HPDE6-E6E7 (cell line): Measurements from ENCODE around the gene KIAA0930.

Experiments used
- DNase-seq: peaks from one replicate; pipeline ENCODE4 v3.0.0; 2011; ENCODE audit warnings: missing footprints; ENCODE audit errors: extremely low spot score

The KIAA0930 gene

DNA sequence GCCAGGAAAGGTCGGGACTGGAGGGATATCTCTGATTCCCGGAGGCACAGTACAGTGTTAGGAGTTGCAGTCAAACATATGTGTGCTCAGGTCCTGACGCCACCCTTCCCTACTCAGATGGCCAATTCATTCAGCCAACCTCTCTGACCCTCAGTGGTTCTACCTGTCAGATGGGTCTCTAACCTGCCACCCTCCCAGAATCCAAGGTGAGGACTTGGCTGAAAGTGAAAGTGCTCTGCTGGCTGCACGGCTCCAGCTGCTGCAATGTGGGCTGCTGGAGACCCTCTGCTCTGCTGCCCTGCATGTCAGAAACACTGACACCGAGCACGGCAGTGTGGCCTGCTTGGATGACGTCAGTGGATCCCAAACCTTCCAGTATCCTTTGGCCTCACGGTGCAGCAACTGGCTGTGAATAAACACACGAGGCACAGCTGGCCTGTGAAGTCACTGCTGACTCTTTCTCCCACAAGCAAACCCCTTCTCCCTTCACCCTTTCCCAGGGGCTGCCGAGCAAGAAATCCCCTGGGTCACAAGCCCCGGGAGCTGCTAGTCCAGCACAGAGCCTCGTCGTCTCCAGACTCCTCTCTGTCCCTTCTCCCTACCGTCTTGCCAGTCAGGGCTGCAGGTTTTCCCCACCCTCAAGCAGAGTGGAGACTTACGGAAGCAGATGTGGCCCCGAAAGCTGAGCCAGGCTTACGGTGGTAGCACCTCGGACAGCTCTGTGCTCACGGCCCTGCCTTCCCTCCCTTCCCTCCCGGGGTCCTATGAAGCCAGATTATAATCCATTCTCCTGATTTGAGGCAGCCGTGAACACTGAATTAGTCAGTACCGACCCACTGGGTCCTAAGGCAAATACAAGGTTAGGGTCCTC, 24.3 kb downstream of the KIAA0930 start:
- no peak for DNase-seq

DNA sequence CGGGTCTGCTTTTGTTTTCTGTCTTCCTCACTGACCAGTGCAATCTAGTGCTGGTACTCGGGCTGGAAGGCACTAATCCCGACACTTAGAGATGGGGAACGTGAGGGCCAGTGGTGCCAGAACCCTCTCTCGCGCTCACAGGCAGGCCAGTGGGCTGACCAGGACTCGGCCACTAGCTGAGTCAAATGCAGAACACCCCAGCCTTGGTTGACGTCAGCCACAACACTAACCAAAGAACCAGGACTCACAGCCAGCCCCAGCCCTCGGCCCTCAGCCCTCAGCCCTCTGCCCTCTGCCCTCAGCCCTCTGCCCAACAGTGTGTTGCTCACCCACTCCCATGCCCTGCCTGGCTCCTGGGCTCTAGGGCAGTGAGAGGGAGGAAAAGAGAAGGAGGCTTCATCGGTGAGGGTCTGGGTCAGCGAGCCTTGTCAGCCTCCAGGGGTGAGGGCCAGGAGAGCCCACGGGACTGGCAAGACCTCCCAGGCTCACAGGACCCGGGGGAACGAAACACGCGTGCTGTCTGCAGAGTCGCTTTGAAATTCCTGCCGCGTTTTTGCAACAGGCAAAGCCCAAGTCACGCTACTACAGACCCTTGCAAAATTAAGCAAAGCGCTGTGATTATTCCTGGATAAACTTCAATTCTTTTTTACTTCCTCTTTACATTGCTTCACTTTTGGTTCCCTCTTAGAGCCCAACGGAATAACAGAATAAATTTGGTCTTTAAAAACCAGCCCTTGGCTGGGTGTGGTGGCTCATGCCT, 27.5 kb downstream of the KIAA0930 start:
- peak; percentile 9 for DNase-seq

DNA sequence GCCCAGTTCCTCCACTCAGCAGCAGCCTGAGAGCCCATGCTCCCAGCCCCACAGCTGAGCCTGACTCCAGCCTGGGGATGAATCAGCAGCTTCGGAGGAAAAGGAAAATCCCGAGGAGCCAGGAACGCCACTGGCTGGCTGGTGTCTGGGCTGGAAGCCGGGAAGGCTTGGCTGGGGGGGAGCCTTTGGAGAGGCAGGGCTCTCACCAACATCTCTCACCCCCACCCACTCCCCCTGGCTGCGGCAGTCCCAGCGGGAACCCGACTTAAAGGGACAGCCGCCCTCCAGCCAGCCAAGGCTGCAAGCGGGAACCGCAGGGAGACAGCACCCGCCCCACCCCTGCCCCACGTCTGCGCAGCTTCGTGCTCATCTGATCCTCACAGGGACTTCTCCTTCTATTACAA, 28.4 kb downstream of the KIAA0930 start:
- no peak for DNase-seq

DNA sequence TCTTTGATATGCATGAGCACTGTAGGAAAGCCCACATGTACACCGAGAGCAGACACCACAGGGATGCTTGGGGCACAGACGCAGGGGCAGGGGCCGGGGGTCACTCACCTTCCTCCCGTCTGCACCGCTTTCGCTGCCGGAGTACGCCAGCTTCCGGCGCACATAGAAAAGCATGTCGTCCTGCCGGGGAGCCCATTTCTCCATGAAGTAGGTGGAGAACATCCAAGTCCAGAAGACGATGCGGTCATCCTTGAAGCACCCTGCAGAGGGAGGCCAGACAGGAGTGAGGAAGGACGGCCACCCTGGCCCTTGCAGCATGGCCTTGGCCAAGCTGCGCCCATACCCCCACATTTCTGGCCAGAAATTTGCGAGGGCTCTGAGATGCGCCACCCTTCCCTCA, 28.8 kb downstream of the KIAA0930 start:
- DNase-seq: no peak

DNA sequence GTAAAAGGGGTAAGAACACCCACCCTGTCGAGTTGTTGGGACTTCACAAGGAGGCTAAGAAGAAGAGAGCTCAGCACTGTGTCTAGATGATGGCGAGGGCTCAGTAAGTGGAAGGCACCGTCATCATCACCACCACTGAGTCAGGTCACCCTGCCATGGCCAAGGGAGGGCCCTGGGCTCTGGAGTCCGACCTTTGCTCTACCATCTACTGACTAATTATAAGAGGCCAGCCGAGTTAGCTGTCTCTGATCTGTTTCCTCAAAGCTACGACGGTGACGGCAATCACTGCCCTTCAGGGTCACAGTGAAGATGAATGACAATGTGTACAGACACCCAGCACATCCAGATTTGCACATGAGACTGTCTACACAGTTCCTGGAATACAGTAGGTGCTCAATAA, 29.3 kb downstream of the KIAA0930 start:
- no peak for DNase-seq

DNA sequence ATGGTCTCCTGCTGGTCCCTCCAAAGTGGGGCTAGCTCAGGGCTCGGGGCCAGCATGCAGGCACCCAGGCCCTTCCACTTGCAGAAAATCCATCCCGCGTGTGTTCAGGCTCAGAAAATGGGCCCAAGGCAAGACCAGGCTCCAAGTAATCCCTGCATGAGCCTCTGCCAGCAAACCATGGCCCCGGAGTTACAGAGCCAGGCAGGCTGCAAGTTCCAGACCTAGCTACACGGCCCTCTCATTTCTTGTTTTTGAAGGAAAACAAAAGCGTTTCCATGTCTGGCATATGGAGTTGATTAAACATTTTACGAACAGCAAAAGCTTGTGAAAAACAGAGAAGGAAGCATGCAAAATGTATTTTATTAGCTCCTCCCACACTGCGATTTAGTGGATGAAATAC, 29.7 kb downstream of the KIAA0930 start:
- DNase-seq: no peak

DNA sequence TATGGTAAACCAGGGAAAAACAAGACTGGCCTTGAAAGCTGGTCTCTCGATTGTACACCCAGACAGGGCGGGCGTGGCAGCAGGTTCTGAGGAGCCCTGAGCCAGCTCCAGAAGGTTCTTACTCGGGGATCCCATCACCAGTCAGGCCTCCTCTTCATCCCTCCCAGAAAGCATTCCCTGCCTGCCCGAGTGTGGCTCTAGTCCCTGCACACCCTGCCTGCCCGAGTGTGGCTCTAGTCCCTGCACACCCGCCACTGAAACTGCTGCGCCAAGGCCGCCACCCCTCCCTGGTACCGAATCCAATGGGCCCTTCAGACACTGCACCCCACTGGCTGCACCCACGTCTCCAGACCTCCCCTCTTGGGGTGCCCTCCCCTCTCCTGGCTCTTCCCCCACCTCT, 30.1 kb downstream of the KIAA0930 start:
- DNase-seq: no peak

DNA sequence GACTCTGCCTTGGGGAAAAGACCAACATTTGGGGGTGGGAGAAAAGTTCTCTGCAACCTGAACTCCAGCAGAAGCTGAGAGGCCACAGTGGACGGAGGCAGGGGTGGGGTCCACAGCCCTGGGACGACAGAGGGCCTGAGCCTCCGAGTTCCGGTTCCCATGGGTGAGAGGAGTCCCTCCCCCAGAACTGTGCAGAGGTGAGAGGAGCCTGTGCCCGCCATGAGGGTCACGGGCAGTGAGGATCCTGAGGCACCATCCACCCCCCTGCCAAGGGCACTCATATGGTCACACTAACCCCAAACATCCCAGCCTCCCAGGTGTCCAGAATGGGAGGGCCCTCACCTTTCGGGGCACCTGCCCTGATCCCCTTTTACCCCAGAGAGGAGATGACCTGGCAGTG, 30.5 kb downstream of the KIAA0930 start:
- DNase-seq: no peak

DNA sequence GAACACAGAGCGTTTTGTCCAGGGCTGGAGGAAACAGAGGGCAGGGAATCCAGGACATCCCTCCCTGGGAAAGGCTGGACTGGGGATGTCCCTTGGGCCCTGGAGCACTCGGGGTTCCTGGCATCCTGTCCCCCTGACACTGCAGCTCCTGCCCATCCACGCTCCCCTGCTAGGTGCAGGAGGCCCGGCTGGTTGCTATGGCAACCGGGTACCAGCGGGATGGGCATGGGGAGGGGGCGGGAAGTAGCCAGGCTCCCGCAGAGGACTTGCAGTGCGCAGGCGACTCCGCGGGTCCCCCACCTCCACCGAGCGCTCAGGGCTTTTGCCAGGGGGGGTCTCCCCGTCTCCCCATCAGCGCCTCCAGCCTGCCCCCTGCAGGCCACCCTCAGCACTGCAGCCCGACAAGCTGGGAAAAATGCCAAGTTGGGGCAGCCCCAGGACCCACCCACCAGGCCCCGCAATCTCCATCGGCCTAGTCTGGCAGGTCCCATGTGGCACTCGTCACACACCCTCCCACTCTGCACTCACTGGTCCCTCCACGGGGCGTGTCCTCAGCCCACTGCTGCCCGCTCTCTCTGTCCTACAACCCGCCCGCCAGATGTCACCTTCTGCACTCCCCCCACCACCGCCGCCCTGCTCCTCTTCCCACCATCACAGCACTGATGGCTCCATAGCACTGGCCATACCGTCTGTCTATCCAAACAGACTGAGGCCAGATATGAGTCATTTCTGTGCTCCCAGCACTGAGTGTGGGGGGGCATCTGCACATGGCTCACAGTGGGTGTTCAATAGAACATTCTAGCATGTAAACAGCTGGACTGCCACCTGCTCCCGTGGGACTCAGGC, 31.5 kb downstream of the KIAA0930 start:
- DNase-seq: no peak

DNA sequence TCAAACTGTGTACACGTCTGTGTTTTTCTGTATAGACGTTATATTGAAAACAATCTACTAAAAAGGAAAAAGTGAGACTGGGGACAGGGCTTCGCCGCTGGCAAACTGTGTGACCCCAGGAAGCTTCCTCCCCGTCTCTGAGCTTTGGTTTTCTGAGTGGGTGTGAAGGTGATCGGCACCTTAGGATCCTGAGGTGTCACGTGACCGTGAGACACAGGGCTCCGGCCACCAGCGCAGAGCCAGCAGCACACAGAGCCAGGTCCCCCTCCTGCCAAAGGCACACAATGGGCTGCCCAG, 32.0 kb downstream of the KIAA0930 start:
- DNase-seq: no peak

DNA sequence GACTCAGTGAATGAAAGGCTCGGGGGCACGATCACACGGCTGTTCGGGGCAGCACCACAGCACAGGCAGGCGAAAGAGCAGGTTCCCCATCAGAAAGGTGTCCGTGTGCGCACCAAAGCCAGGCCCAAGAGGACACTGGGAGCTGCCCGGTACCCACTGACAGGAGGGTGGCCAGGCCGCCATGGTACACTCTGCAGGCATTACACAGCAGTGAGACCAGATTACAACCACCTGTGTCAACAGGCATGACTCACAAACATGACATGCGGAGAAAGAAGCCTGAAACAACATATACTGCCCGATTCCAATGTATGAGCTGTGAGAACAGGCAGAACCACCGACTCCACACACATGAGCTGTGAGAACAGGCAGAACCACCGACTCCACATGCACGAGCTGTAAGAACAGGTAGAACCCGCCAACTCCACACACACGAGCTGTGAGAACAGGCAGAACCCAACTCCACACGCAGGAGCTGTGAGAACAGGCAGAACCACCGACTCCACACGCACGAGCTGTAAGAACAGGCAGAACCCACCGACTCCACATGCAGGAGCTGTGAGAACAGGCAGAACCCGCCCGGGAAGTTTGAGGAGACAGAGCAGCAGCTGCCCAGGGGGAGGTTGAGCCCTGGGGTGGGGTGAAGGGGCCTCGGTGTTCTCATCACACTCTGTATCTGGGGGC, 32.6 kb downstream of the KIAA0930 start:
- no peak for DNase-seq

DNA sequence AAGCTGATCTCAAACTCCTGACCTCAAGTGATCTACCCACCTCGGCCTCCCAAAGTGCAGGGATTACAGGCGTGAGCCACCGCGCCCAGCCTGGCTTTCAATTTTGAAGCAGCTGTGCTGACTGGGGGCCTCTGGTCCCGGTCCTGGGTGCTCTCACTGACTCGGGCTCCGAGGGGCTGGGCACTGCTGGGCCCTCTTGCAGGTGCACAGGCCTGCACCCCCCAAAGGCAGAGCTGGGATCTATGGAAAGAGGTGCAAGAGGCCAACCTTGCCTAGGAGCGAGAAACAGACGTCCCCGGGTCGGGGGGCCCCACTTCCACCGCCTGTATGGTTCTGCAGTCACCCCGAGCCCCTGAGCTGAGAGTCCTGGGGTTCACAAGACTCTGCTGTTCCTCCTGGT, 33.2 kb downstream of the KIAA0930 start:
- no peak for DNase-seq

DNA sequence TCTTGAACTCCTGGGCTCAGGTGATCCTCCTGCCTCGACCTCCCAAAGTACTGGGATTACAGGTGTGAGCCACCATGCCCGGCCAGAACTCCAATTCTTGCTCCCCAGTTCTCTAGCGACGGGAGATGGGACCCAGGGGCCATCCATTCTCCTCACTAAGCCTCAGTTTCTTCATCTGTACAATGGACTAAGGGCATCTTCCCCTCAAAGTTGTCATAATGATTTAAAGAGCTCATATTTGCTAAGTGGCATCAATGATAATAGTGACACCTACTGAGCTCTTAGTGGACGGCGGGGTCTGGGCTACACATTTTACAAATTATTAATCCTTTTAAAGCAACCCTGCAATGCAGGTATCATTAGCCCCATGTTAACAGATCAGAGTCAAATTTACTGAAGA, 34.5 kb downstream of the KIAA0930 start:
- DNase-seq: no peak

DNA sequence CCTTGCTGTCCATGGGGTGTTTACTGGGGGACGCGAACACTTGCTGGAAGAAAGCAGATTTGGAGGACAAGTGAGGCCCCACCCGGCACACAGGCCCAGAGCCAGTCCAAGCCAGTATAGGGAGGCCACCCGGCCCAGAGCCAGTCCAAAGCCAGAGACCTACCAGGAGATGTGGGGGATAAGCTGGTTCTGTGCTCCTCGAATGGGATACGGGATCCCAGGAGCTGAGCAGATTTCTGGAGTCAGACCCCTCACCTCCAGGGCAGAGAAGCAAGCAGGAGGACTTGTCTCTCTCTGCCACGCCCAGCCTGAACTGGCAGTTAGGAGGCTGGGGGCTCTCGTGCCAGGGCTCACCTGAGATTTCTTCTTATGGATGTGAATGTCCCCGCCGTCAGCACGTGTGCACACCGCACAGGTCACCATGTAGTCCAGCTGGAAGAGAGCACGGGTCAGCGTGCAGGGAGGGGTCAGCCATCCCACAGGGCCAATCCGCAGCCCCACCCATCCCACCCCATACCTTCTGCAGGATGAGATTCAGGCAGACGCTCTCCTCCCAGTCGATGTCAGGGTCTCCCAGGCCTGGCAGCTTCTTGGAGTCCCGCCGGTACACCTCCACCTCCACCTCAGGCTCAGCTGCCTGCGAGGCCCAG, 35.3 kb downstream of the KIAA0930 start:
- no peak for DNase-seq

DNA sequence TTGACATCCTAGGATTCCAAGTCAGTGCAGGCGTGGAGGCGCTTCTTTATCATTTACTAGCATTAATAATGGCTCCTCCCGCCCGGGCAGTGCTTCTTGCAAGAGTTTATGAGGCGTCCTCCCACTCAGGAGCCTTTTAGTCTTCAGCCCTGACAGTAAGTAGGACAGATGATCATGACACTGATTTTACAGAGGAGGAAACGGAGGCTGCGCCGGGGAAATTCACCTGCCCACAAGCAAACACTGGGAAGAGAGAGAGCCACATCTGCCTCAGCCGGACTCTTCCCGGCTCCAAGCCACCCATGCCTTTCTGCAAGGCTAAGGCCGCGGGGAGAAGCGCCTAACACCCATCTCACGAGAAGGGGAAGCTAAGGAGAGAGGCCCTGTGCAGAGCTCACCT, 35.9 kb downstream of the KIAA0930 start:
- DNase-seq: no peak

DNA sequence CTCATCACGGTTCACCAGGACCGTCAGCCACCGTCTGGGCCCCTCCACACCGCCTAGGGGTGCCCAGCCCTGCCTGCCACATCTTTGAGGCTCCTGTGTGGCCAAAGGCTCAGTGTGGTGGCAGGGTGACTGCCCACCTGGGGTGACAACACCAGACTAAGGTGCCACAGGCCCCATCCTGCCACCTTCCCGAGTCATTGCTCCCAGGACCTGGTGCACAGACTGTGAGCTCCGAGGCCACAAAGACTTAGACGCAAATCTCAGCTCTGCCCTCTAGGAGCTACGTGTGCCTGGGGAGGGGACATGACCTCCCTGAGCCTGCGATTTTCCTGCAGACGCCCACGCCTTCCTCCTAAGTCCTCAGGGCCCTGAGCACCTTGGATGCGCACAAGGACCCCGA, 36.5 kb downstream of the KIAA0930 start:
- no peak for DNase-seq

DNA sequence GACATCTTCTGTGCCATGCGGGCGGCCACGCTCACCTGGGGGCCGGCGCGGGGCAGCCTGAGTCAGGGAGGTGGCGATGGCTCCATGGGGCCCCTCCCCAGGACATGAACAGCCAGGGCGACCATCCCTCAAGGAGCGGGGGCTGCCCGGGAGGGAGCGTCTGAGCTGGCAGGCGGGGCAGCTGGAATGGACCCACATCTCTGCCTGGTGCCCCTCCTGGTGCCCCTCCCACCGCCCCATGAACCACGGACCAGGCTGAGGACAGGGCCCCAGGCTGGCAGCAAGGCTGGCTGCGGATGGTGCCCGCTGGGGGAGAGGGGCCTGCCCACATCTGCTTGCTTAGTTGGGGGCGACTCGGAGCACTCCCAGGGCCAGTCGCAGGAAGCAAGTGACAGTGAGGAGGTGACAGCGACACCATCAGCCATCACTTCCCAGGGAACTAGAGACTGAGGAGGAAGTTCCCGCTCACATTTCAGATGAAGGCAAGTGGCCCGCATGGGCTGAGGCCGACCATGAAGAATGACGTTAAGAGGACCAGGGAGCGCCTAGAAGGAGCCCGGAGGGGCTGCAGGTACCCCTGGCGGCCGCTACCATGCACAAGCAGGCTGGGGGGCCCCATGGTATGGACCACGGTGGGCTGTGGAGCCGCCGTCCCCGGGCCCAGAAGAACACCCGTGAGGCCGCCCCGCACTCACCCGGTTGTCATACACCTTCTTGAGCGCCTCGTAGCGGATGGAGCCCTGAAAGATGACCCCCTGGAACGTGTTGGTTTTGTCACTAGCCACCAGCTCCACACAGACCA, 37.3 kb downstream of the KIAA0930 start:
- DNase-seq: no peak

DNA sequence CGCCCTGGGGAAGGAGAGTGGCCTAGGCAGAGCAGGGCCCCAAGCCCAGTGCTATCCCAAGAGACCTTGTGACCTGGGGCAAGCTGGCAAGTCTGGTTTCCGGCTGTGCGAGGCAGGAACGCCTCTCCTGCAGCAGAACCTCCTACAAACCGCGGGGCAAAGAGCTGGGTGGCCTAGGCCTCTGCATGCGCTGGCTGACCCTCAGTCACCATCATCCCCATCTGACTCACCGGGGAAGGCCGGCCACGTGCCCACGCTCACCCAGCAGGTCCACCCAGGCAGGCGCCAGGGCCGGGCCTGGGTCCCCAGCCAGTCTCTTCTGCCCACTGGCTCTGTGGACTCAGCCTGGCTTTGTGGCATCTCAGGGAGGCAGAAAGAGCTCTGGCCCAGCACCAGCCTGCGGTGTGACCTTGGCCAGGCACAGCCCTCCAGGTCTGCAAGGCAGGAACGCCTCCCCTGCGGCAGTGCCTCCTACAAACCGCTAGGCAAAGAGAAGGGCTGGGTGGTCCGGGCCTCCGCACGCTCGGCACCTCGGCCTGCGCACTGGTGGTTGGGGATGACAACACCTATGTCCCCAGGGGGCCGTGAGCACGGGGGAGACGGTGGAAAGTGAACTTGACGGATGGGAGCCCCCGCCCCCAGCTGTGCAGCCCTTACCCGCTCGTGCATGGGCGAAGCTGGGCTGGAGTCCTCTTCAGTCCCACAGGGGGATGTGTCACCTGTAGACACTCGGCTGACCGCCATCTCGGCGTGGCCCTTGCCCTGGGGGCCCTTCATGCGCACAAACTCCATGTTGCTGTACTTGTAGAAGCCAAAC, 38.2 kb downstream of the KIAA0930 start:
- DNase-seq: no peak

DNA sequence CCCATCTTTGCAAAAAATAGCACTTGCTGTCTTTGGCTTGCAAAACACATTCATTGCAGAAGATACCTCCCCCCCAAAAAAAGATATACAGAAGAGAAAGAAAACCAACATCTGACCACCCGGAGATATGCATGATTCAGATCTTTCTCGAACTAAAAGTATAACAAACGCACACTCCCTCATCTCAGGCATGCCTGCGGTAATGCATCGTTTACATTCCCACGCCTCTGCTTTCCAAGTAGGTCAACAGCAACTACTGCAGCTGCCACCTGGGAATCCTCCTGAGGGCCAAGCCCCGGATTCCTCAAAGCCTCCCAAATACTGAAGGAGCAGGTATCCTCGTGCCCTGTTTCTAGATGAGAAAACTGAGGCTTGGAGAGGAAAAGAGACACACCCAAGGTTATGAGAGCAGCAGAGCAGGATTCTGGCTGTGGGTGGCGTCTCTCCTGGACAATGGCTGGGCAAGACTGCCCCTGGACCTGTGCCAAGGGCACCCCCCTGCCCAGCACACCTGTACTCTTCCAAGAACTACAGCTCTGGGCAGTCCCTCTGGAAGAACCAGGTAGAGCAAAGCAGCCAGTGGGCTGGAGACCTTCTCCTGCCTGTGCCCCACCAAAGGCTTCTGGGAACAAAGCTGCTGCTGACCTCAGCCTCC, 38.9 kb downstream of the KIAA0930 start:
- DNase-seq: no peak
